Heart left ventricle (tissue), 13 donors: ENCODE results near the gene SSBP2.

Experiments
- POLR2A ChIP-seq, 2 donors: fragments of 450-650 bp; IDR thresholded peaks; one replicate each; pipeline ENCODE4 v1.6.1; 2017; ENCODE audit warnings: antibody characterized with exemption in 2 of 2, mild to moderate bottlenecking in 2 of 2, moderate library complexity in 2 of 2
- TF ChIP-seq, protein P1 (sequence below), 12 donors: fragments of 200-600 bp; sonication (generic) in 4 of 12; IDR thresholded peaks; one replicate each; pipeline versions ENCODE4 v1.5.0 to v1.8.0; 2018 to 2022; ENCODE audit warnings: antibody characterized with exemption in 12 of 12, mild to moderate bottlenecking in 5 of 12
- donor health status: ischemic (EF 13 %, LVEDD 7.1; RV severe dilation, severe dysfunction).
- donor health status: DM: no; HTN: yes; CAD: no.
- donor health status: DM: no; HTN: no; CAD: no.
- donor health status: ischemic (EF 25% LVEDD 6.9; RV normal size, moderate dysfunction).
- donor health status: ischemic (EF 25% LVEDD 5.7; RV mildly dilated, moderate dysfunction).
- donor health status: ischemic (EF 35%, LVEDD 5.7; RV mildly dilated, moderate dysfunction).
- donor health status: nonischemic (EF 11% LVEDD 7.7; RV severe dilation, severe dysfunction).
- donor health status: DM: yes; HTN: yes; CAD: no.
- donor health status: PGD.
- donor health status: ischemic (EF 29% LVEDD 5.4; RV normal size, mild dysfunction).
- donor health status: nonischemic (EF 23%, LVEDD 6.1; RV moderate dilation, normal function).

- TF ChIP-seq, protein P1, sequence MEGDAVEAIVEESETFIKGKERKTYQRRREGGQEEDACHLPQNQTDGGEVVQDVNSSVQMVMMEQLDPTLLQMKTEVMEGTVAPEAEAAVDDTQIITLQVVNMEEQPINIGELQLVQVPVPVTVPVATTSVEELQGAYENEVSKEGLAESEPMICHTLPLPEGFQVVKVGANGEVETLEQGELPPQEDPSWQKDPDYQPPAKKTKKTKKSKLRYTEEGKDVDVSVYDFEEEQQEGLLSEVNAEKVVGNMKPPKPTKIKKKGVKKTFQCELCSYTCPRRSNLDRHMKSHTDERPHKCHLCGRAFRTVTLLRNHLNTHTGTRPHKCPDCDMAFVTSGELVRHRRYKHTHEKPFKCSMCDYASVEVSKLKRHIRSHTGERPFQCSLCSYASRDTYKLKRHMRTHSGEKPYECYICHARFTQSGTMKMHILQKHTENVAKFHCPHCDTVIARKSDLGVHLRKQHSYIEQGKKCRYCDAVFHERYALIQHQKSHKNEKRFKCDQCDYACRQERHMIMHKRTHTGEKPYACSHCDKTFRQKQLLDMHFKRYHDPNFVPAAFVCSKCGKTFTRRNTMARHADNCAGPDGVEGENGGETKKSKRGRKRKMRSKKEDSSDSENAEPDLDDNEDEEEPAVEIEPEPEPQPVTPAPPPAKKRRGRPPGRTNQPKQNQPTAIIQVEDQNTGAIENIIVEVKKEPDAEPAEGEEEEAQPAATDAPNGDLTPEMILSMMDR (IDR thresholded peaks at IDR 0.05), result no peak
- TF ChIP-seq POLR2A (IDR thresholded peaks at IDR 0.05), result no peak
Measured at GRCh38 chr5:81762401-81762800, 11.5 kb upstream of the SSBP2 start.
